Measurements from ENCODE around the gene CRYL1. TPM values are rescaled to one million over a fixed set of nuclear protein-coding genes. Genes with fewer than 3 reads are reported as not detected.
A peak's percentile ranks its signal among the peaks of the same experiment; 100 is the strongest.

CRYL1 gene
- total RNA-seq, 1 donor from 2014 or later = 24.9 TPM

- Histone ChIP-seq H3K36me3 (peaks cover 2% of the 10 kb centered on the region), H3K27me3 (ENCODE audit: low read depth) (no peaks in the 10 kb centered on the region), H3K4me1 (no peaks in the 10 kb centered on the region), H3K9me3 (no peaks in the 10 kb centered on the region), H3K4me3 (no peak overlapping the region), H3K27ac (no peak overlapping the region)
- TF ChIP-seq, protein P1, sequence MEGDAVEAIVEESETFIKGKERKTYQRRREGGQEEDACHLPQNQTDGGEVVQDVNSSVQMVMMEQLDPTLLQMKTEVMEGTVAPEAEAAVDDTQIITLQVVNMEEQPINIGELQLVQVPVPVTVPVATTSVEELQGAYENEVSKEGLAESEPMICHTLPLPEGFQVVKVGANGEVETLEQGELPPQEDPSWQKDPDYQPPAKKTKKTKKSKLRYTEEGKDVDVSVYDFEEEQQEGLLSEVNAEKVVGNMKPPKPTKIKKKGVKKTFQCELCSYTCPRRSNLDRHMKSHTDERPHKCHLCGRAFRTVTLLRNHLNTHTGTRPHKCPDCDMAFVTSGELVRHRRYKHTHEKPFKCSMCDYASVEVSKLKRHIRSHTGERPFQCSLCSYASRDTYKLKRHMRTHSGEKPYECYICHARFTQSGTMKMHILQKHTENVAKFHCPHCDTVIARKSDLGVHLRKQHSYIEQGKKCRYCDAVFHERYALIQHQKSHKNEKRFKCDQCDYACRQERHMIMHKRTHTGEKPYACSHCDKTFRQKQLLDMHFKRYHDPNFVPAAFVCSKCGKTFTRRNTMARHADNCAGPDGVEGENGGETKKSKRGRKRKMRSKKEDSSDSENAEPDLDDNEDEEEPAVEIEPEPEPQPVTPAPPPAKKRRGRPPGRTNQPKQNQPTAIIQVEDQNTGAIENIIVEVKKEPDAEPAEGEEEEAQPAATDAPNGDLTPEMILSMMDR (IDR thresholded peaks at IDR 0.05) = no peak
- ATAC-seq (no peak), DNase-seq (no peak)
- intact Hi-C loops (cut with DNase I) = no loop called here
Measured at GRCh38 chr13:20477394-20477793, 48.3 kb downstream of the CRYL1 start.

GRCh38 chr13:20475927-20476691, 49.5 kb downstream of the CRYL1 start:
- no peak for DNase-seq
- intact Hi-C loops (cut with DNase I) = no loop called here
- TF ChIP-seq, protein P1 (IDR thresholded peaks at IDR 0.05) = no peak
- H3K36me3 ChIP-seq = peaks cover 3% of the 10 kb centered on the region
- H3K27ac ChIP-seq = no peak overlapping the region
- no peak overlapping the region for H3K4me3 ChIP-seq
- ATAC-seq = peak; percentile 68 to 76
- no peaks in the 10 kb centered on the region for H3K4me1 ChIP-seq
- H3K27me3 ChIP-seq (ENCODE audit: low read depth) = no peaks in the 10 kb centered on the region
- no peaks in the 10 kb centered on the region for H3K9me3 ChIP-seq

GRCh38 chr13:20474515-20474914, 51.1 kb downstream of the CRYL1 start:
- Histone ChIP-seq H3K9me3 (no peaks in the 10 kb centered on the region), H3K4me3 (no peak overlapping the region), H3K27ac (no peak overlapping the region), H3K36me3 (peaks cover 3% of the 10 kb centered on the region), H3K4me1 (no peaks in the 10 kb centered on the region), H3K27me3 (ENCODE audit: low read depth) (no peaks in the 10 kb centered on the region)
- intact Hi-C loops (cut with DNase I) = no loop called here
- ATAC-seq (no peak), DNase-seq (no peak)
- TF ChIP-seq, protein P1 (IDR thresholded peaks at IDR 0.05) = no peak

GRCh38 chr13:20473888-20474287, 51.8 kb downstream of the CRYL1 start:
- DNase-seq = no peak
- Histone ChIP-seq H3K4me3 (no peak overlapping the region), H3K36me3 (peaks cover 3% of the 10 kb centered on the region), H3K9me3 (no peaks in the 10 kb centered on the region), H3K27me3 (ENCODE audit: low read depth) (no peaks in the 10 kb centered on the region), H3K4me1 (no peaks in the 10 kb centered on the region), H3K27ac (no peak overlapping the region)
- intact Hi-C loops (cut with DNase I) = no loop called here
- ATAC-seq = no peak
- TF ChIP-seq, protein P1 (IDR thresholded peaks at IDR 0.05) = no peak

DNA sequence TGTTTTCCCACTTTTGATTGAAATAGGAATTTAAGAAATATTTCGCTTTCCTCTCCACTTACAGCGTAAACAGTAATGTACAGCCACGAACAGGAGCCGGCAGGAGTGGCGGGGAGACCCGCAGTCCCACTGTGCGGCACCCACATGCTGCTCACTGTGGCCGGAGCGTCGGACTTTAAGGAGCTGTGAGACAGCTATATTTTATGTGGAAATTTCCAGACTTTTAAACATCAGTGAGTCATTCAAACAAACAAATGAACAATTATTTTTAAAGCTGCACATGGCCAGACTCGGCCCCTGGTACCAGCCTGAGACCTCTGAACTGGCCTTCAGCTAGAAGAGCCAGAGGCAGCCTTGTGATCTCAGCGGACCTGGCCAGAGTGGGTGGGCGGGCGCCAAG, 52.5 kb downstream of the CRYL1 start:
- H3K27ac ChIP-seq = no peak overlapping the region
- H3K9me3 ChIP-seq = no peaks in the 10 kb centered on the region
- peaks cover 3% of the 10 kb centered on the region for H3K36me3 ChIP-seq
- H3K4me1 ChIP-seq = no peaks in the 10 kb centered on the region
- TF ChIP-seq, protein P1 (IDR thresholded peaks at IDR 0.05) = no peak
- no peaks in the 10 kb centered on the region for H3K27me3 ChIP-seq (ENCODE audit: low read depth)
- intact Hi-C loops (cut with DNase I) = no loop called here
- ATAC-seq = no peak
- no peak for DNase-seq
- H3K4me3 ChIP-seq = no peak overlapping the region

All from lower lobe of right lung (tissue), 2 donors.